HG03457 (cell line): ENCODE measurements around the gene REG3A.

Experiments
- ATAC-seq: cut with Tn5 transposase; IDR thresholded peaks from one replicate; pipeline ENCODE4 v1.9.1; 2021; ENCODE audit warnings: moderate number of reproducible peaks; ENCODE audit not compliant: unreplicated experiment

The REG3A gene

GRCh38 chr2:79122676-79123075 is 36.9 kb downstream of the REG3A start:
- no peak for ATAC-seq

DNA sequence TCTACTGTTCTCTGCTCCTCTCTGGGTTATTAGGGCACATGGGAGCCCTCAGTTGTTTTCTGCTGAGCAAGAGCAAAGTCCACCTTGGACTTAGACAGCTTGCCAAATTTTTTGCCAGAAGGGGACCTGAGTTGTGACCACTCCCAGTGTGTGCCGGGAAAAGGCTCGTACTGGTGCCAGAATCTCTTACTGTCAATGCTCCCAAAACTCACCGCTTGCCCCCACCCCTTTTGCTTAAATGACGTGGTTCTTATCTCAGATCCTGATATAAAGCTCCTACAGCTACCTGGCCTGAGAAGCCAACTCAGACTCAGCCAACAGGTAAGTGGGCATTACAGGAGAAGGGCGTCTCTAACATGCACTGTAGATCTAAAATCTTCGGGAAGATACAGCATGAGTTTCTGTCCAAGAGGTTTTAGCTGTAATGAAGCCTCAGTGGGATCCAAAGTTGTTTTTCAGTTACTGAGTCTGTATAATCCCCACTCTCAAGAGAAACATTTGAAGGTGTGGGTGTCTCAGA is 39.3 kb downstream of the REG3A start, which contains the start of gene REG1A:
REG1A (plus strand) TSS at position 295 of the 520 bp plus-strand sequence. CDS start 374 bp downstream, outside the sequence.
- ATAC-seq: no peak

- ATAC-seq: no peak
These were observed 42.3 kb downstream of the REG3A start for GRCh38 chr2:79116997-79117928.

- no peak for ATAC-seq
These were observed 44.6 kb downstream of the REG3A start for GRCh38 chr2:79114797-79115494.

GRCh38 chr2:79112269-79112668 is 47.3 kb downstream of the REG3A start:
- ATAC-seq: no peak
